Caki2 (cell line): ENCODE results near the gene FAM83G. TPM values are rescaled to one million over a fixed set of nuclear protein-coding genes. Genes with fewer than 3 reads are reported as not detected.

Source experiments
- total RNA-seq: library from RNA; depleted of rRNA; stranded (reverse); fragments of >200 nt; shearing (Covaris generic); gene quantifications from 2 replicates; pipeline ENCODE4 v1.2.3, GENCODE V29; 2014; ENCODE audit warnings: low replicate concordance; rRNA removed

The FAM83G gene
- total RNA-seq, 1 experiment from 2014 or later, result 16.9 TPM

Other genes with a start within 250 kb of the FAM83G start
- 56.8 and 69.6 TPM in 2 replicates for gene TVP23B, start 223.6 kb downstream of the FAM83G start, total RNA-seq
- 52.2 and 67.5 TPM in 2 replicates for gene PRPSAP2, start 146.6 kb downstream of the FAM83G start, total RNA-seq
- not detected in 2 replicates for gene SLC5A10, start 52.6 kb downstream of the FAM83G start, total RNA-seq
- gene GRAP, start 42.2 kb upstream of the FAM83G start, total RNA-seq, result 4.3 TPM in 1 of 2 replicates, not detected in the other
- not detected in 2 replicates for gene GRAPL, start 122.8 kb upstream of the FAM83G start, total RNA-seq
- 14.8 and 19.1 TPM in 2 replicates for gene EPN2, start 232.6 kb upstream of the FAM83G start, total RNA-seq